NCI-H128 (cell line): ENCODE data around the gene ANKZF1.
"Not testable (repeated sequence)": the region's sequence is repeated elsewhere in the genome, so short reads cannot be mapped to it uniquely, and the experiment has no call there.

Experiments
- DNase-seq: peaks from one replicate; lab custom pipeline; 2025; ENCODE audit not compliant: unreplicated experiment; lab: John Stamatoyannopoulos, UW

ANKZF1 gene

DNA sequence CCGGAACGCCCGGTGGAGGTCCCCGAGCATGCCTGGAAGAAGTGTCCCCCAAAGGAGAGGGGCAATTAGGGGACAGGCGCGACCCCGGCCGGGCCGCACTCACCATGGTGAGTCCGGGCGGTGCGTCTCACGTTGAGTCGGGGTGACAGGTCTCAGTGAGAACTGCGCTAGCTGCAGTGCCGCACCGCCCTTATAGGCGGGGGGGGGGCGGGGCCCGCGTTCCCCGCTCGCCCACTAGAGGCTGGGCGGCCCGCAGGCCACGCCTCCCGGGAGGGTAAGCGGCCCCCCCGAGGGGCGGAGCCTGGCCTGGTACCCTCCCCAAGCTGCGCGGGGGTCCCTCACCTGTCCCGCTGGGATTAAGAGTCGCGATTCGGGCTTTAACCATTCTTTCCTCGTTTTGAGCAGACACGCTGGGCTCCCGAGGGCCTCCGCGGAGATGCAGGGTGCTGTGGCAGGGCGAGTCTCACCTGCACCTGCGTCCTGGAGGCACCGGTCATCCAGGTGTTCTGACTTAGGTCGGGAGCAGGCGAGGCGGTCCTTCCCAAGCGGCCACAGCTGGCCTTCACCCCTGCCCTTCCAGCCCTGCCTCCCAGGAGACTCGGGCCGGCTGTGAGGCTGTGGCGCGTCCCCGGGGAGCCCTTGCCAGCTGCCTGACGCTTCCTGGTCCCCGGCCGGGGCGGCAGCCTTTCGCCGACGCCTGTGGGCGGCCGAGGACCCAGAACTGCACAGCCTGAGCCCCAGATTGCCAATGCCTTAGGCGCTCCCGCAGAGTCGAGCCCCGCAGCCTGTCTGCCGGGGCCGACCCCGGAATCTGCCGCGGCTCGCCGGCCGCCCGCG lies 24.4 kb downstream of the ANKZF1 start, which contains the start of gene TUBA4A:
Gene TUBA4A, minus strand, starts transcription at position 166 of the 837 bp plus-strand sequence. Its CDS starts 60 bp downstream, at position 106.
- DNase-seq: peak; percentile 59

DNA sequence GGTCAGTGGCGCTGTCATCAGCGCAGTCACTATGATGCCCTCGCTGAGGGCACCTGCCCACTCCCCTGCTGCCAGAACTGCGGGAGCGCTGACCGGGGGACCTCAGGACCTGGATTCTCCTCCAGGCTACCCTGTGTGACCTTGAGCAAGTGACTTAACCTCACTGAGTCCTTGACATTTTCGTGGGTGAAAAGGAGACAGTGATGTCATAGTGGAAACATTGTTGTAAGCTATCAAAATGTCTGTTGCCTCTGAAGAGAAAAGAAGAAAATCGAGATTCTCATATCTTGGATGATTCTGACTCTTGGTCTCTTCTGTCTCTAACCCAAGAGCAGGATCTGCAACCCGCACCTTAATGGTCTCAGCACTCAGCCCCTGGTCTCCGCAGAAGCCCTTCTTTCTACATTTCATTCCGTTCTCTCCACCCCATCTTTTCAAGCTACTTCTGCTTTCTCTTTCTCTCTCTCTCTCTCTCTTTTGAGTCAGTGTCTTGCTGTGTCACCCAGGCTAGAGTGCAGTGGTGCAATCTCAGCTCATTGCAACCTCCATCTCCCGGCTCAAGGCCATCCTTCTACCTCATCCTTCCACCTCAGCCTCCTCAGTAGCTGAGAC lies 25.1 kb downstream of the ANKZF1 start:
- DNase-seq: no peak

DNA sequence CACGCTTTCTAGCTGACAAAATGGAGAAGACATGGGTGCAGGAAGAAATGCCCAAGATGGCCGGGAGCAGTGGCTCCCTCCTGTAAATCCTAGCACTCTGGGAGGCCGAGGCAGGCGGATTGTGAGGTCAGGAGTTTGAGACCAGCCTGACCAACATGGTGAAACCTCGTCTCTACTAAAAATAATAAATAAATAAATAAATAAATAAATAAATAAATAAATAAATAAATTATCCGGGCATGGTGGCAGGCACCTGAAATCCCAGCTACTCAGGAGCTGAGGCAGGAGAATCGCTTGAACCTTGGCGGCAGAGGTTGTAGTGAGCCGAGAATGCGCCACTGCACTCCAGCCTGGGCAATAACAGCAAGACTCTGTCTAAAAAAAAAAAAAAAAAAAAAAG lies 29.3 kb downstream of the ANKZF1 start:
- not testable (repeated sequence) for DNase-seq

DNA sequence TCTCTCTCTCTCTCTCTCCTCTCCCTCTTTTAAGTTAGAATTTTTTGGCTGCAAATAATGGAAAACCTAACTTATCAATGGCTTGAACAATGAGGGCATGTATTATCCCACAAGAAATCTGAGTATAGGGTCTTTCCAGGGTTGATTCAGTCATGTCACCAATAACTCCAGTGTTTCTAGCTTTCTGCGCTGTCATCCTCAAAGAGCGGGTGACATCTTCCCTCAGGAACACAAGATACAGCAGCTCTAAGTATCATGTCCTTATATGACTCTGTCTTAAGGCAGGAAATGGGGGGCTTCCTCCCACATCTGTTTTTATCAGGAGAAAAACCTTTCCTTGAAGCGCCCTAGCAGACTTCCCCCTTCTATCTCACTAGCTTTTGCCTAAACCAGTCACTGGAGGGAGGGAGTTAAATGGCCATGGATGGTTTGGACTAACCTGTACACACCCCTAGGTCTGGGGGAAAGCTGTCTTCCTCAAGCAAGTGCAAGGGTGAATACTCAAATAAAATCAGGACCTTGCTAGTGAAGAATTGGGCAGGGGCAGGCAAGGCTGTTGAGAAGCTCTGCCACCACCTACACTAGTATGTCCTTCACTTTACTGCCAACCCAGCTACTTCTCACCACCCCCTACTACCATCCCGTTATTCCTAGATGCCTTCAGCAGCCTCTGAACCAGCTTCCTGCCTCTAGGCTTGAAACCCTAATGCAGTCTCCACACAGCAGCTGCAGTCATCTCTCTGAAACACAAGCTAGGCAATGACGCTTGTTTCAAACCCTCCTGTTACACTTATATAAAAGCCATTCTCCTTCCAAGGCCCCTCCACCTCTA lies 31.6 kb downstream of the ANKZF1 start:
- no peak for DNase-seq

DNA sequence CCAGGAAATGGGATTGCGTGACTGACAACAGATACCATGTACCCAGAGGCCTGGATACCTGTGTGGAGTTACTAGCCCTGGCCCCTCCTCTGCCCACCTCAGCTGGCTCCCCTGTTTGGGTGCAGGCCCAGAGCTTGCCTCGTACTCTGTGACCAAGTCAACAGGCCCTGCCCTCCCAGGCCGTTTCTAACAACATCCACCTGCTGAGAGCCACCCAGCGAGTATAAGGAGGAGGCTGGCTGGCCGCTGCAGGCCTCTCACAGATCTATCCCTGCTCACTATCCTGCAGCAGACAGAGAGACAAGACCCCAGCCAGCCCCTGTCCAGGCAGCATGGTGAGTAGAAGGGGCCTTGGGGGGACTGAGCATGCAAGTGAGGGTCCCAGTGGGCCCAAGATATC lies 36.6 kb downstream of the ANKZF1 start:
- DNase-seq: no peak

DNA sequence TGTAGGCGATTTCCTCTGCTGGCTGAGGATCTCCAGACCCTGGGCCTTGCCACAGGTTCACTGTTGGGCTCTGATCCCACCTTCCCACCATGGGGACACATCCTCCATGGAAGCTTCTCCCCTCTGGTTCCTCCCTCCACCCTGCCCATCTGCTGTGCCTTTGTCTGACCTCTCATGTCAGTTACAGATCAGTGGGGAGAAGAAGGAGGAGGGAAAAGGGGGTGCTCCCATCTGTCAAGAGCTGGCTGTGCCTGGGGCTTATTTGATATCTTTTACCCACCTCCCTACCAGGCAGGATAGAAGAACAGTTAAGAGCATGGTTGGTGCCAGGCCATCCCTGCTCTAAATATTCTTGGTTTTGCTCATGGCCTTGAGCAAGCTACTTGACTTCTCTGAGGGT lies 37.3 kb downstream of the ANKZF1 start:
- no peak for DNase-seq

DNA sequence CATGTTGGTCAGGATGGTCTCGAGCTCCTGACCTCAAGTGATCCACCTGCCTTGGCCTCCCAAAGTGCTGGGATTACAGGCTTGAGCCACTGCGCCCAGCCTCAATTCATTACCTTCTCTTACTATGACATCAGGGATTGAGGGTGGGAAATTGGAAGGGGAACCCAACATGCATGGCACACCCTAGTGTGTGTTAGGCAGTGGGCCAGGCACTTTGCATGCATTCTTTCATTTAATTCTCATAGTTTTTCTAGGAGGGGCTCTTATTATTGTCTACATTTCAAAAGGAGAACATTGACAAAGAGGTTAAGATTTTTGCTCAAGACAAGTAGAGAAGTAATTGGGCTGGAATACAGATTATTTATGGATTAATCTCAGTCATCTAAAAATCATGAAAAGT lies 38.7 kb downstream of the ANKZF1 start:
- DNase-seq: no peak

DNA sequence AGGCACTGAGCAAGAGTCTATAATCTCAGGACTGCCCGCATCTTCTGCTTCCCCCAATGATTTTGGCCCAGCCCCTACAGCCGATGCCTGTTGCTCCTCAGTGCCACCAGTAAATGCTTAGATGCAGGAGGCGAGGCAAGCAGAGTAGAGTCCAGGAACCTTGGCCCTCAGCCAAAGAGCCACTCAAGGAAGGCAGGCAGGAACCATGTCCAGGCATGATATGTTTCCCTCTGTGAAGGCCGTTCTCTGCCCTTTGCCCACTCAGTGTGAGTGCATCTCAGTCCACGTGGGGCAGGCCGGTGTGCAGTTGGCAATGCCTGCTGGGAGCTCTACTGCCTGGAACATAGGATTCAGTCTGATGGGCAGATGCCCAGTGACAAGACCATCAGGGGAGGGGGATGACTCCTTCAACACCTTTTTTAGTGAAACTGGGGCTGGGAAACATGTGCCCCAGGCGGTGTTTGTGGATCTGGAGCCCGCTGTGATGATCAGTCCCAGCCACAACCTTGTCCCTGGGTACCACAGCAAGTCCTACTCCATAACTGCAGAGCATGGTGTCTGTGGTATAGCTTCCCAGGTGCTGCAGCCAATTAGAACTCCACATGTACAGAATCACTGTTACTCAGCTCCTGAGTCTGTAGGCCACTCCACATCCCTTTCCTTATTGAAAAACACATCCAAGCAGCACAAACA lies 39.9 kb downstream of the ANKZF1 start:
- DNase-seq: no peak

DNA sequence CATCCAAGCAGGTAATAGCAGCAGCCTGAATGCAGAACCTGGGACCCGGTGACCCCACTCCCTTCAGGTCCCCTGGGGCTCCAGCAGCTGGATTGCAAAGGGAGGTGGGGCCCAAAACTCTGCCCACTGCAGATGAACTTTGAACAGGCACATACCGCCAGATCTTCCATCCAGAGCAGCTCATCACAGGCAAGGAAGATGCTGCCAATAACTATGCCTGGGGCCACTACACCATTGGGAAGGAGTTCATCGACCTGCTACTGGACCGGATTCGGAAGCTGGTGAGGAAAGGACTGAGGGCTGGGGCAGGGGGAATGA lies 40.4 kb downstream of the ANKZF1 start:
- no peak for DNase-seq

DNA sequence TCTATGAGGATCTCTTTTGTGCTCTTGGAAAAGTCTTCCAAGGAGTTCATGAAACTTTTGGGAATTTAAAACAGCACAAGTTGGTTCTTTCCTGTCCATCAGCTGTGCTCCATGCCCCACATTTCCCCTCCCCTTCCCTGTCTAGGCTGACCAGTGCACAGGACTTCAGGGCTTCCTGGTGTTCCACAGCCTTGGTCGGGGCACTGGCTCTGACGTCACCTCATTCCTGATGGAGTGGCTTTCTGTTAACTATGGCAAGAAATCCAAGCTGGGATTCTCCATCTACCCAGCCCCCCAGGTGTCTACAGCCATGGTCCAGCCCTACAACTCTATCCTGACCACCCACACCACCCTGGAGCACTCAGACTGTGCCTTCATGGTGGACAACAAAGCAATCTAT lies 41.4 kb downstream of the ANKZF1 start:
- DNase-seq: no peak

DNA sequence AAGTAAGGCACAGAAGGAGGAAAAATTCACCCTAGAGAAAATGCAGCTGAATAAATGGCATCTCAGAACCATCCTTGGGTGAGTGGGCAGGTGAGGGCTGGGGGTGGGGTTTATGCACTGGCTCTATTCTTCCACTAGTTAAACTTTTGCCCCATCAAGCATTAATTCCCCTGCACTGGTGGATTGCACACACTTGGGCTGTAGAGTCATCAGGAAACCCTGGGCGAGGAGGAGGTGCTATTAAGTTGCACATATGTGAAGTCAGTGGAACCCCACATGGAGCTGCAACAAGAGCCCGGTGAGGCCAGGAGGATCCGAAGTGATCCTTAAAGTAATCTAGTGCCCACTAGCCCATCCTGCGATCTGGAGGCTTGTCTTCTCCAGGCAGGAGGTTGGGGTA lies 42.8 kb downstream of the ANKZF1 start:
- DNase-seq: no peak

DNA sequence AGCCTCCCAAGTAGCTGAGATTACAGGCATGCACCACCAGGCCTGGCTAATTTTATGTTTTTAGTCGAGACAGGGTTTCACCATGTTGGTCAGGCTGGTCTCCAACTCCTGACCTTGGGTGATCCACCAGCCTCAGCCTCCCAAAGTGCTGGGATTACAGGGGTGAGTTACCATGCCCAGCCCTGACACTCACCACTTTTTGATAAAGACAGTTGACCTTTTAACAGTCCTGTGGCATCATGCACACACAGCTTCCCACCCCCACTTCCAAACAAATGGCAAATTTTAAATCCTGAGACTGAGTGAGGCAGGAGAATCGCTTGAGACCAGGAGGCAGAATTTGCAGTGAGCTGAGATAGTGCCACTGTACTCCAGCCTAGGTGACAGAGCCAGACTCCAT lies 43.4 kb downstream of the ANKZF1 start:
- DNase-seq: no peak

DNA sequence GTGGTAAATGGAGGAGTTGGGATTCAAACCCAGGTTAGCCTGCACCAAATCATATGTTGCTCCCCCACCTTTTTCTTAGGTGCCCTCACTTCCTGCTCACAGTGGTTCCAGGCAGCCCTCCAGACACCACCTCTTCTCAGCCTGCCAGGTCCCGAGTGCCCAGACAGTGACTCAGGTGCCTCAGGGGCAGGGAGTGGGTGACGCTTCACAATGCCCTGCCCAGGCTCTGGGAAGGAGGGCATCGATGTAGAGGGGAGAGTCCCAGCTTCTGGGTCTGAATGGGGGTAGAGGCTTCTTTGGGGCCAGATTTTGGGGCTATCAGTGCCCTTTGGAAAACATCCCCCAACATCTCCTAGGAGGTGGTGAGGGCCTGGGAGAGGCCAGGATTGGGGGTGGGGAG lies 44.3 kb downstream of the ANKZF1 start:
- no peak for DNase-seq

DNA sequence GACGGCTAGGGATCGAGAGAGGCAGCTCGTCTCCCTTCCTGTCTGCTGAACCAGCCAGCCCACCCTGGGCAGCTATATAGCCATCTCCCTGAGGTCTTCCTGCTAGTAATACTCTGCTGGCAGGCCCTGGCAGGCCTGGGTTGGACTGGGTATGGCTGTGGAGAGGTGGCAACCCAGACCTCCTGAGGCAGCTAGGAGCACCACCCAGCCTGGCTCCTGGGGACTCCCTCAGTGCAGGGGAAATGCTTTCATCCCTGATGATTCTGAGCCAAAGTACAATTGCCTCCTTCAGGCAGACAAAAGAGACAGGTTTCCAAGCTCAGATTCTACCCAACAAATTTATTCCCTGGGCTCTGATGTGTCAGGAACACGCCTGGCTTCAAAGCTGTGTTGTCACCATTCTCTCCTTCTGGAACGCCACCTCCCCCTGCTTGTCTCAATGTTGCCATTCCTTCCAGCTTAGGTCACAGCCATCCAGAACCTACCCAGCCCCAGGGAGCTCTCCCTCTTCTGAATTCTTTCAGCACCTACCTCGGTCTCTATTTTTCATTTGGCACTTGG lies 44.8 kb downstream of the ANKZF1 start:
- no peak for DNase-seq

DNA sequence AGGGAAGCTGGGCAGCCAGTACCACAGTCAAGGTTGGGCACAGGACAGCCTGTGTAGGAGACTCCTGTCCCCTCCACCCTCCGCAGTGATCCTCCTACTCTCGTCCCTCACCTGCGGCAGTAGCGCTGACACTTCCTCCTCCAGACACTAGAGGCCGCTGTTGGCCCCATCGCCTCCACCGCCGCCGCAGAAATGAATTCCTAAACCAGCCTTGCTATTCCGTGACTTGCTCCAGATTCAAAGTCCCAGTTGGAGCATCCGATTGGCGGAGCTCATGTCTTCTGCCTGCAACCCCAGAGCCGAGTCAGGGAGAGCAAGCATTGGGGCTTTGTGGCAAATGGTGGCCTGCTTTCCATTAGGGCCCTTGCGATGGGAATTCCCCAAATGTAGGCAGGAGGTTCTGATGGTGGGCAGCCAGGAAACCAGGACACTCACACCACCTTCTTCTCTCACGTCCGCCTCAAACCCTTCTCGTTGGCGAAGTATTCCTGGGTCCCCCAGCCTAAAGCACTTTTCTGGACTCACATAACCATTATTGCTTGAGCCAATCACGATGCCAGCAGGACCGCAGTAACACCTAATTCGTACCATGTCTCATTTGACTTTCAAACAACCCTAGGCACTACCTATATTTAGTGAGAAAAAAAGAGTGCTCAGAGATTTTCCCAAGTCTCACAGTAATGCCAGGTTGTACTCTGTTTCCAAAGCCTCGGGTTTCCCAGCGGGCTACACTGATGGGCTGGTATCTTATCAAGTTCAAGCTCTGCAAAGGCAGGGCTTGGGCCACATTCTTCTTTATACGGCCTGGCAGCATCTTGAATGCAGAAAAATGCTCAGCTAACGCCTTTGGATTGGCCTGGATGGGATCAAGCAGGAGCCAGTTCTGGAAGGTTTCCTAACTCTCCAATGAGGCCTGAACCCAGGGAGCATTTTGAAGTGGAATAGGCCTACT lies 48.4 kb downstream of the ANKZF1 start:
- DNase-seq: no peak

DNA sequence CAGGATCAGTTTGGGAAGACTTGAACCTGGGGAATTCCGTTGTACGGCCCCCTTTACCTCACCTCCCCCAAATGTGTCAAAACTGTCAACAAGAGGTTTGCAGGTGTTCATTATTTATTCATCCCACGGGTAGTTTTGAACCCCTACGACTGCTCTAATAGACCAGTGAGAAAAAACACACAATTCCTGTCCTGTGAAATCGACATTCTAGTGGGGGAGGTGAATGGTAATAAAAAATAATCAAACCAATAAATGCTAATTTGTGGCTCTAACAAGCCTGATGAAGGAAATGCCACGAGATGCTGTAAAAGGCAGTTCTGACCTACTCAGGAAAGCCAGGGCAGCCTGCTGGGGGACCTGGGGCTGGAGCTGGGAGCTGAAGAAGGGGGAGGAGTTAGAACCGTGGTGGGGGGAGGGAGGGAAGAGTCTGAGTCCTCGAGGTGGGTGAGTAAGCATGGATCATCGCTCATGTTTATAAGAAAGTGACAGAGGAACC lies 49.1 kb downstream of the ANKZF1 start:
- DNase-seq: no peak

DNA sequence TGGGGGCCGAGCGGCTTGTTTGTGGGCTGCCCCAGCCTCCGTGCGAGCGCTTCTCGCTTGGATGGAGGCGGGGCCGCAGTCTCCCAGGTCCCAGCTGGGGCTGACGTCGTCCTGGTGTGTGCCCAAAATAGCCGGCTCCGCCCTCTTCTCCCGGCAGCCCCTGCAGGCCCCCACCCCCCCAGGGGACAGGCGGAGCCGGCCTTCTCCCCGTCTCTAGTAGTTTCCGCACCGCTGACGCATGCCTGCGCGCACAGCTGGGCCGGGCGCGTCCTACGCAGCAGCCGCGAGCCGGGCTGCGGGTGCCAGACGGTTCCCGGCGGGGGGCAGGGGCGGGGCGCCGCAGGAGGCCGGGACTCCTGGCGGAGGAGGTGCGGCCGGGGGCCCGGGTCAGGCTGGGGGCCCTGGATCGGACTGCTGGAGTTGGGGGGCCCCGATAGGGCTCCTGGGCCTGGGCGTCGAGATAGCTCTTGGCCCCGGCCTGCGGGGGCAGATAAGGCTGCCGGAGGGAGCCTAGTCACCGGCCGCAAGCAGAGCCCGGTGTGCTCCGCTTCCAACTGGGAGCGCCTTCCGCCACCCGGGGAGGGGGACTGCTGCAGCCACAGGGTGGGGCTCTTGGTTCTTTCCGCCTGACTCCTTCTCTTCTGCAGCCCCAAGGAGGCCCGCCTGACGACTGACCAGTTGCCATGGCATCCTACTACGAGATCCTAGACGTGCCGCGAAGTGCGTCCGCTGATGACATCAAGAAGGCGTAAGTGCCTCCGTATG lies 49.7 kb downstream of the ANKZF1 start, which contains the start of gene DNAJB2:
Gene DNAJB2, plus strand, starts transcription at position 216 of the 765 bp plus-strand sequence. Its CDS starts 468 bp downstream, at position 684.
- DNase-seq: peak; percentile 77

DNA sequence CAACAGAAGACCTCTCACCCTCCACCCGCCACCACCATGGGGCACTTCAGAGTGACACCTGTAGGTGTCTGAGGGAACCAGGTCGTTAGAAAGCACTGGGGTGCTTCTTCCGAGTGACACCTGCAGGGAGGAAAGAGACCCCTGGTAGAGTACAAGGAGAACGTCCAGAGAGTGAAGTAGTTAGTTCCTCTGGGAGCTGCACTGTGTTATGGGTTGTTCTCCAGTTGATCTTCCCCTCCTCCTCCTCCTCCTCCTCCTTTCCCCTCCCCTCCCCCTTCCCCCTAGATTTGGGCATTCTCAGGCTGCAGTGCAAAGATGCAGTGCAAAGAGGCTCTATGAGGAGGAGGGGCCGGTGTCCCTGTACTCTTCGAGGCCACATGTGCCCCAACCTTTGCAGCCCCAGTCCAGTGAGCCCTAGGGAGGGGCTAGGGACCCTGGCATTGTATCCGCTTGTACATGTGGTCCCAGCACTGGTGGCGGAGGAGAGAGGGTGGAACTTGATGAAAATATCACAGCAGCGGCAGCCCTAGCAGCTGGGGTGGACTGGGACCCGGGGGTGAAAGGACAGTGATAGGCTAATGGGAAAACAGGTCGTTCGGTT lies 50.4 kb downstream of the ANKZF1 start:
- DNase-seq: no peak
